Mucosa of descending colon (tissue), 3 donors: ENCODE results near the gene CORIN. TPM values are rescaled to one million over a fixed set of nuclear protein-coding genes. Genes with fewer than 3 reads are reported as not detected.
A peak's percentile ranks its signal among the peaks of the same experiment; 100 is the strongest.
"Not testable (repeated sequence)": the region's sequence is repeated elsewhere in the genome, so short reads cannot be mapped to it uniquely, and the experiment has no call there.

Experiments
- ATAC-seq: fragments of 200-7000 bp; cut with Tn5 transposase; one replicate; pipeline ENCODE4 v1.9.1; 2020; ENCODE audit warnings: mild to moderate bottlenecking, moderate library complexity
- DNase-seq, 3 donors: peaks; one replicate each; pipeline ENCODE4 v3.0.0-alpha.2; 2020
- H3K36me3 ChIP-seq: fragments of 200-600 bp; one replicate; pipeline ENCODE4 v1.8.0; 2021; ENCODE audit warnings: low read depth, mild to moderate bottlenecking
- H3K4me1 ChIP-seq: fragments of 200-600 bp; one replicate; pipeline ENCODE4 v1.8.0; 2021; ENCODE audit warnings: low read depth, mild to moderate bottlenecking
- H3K4me3 ChIP-seq: fragments of 200-600 bp; one replicate; pipeline ENCODE4 v1.8.0; 2021; ENCODE audit warnings: mild to moderate bottlenecking
- H3K9me3 ChIP-seq: fragments of 200-600 bp; one replicate; pipeline ENCODE4 v1.8.0; 2021; ENCODE audit warnings: mild to moderate bottlenecking
- CTCF ChIP-seq: fragments of 200-600 bp; IDR thresholded peaks from one replicate; pipeline ENCODE4 v1.8.0; 2022; ENCODE audit warnings: antibody characterized with exemption, mild to moderate bottlenecking
- intact Hi-C, 2 donors: fragments of 100-400 bp; cut with DNase I in 1 of 2; cut with micrococcal nuclease in 1 of 2; formaldehyde crosslinking; loops; one replicate each; pipeline versions ENCODE4 v1.11.0 to v1.11.1; 2022; cut with DNase I, micrococcal nuclease
- total RNA-seq, 3 donors: library from RNA; stranded (reverse); fragmentation: NEBNext Ultra II Directional in 2 of 3; extraction: Animal tissue kit (Norgen Biotek cat#: 25700) in 2 of 3; gene quantifications; one replicate each; pipeline versions ENCODE4 v1.2.1 to v1.2.4, GENCODE V29; 2021 to 2023
- donor health status: DM: no; HTN: no; CAD: no; lungs with moderate emphysema.
- donor health status: DM: no; HTN: no; CAD: no.
- donor health status: DM: no; HTN: yes; CAD: no.

Gene CORIN
- total RNA-seq, 3 donors from 2014 or later: 0.41 to 0.52 (median 0.47) TPM

- no peak for TF ChIP-seq CTCF
These were observed 143.5 kb downstream of the CORIN start for GRCh38 chr4:47694322-47694721.

GRCh38 chr4:47692691-47693090 is 145.2 kb downstream of the CORIN start:
- TF ChIP-seq CTCF: no peak
- no peak for DNase-seq
- no peak for ATAC-seq
- H3K36me3 ChIP-seq: no peaks in the 10 kb centered on the region
- H3K9me3 ChIP-seq: no peaks in the 10 kb centered on the region
- no peak overlapping the region for H3K4me3 ChIP-seq
- no peaks in the 10 kb centered on the region for H3K4me1 ChIP-seq
- intact Hi-C loops: no loop called here

More at GRCh38 chr4:47694322-47694721, 143.5 kb downstream of the CORIN start:
- Histone ChIP-seq H3K4me3 (no peak overlapping the region), H3K9me3 (no peaks in the 10 kb centered on the region), H3K4me1 (no peaks in the 10 kb centered on the region), H3K36me3 (no peaks in the 10 kb centered on the region)
- intact Hi-C loops: no loop called here
- DNase-seq (no peak), ATAC-seq (no peak)

GRCh38 chr4:47691757-47692383 is 146.0 kb downstream of the CORIN start:
- ATAC-seq, H3K4me1 ChIP-seq, intact Hi-C loops, H3K36me3 ChIP-seq, H3K9me3 ChIP-seq, H3K4me3 ChIP-seq, DNase-seq: not testable (repeated sequence)

GRCh38 chr4:47690611-47691010 is 147.3 kb downstream of the CORIN start:
- intact Hi-C loops: no loop called here
- ATAC-seq: no peak
- Histone ChIP-seq H3K4me3 (no peak overlapping the region), H3K4me1 (no peaks in the 10 kb centered on the region), H3K9me3 (no peaks in the 10 kb centered on the region), H3K36me3 (no peaks in the 10 kb centered on the region)
- DNase-seq: no peak
- TF ChIP-seq CTCF: no peak

- DNase-seq (peak in 2 of 3 donors; percentile 54 to 70), ATAC-seq (peak; percentile 77)
- Histone ChIP-seq H3K4me3 (no peak overlapping the region), H3K4me1 (no peaks in the 10 kb centered on the region), H3K36me3 (no peaks in the 10 kb centered on the region), H3K9me3 (no peaks in the 10 kb centered on the region)
- intact Hi-C loops: loop anchor here in 1 of 2 donors (10.0 kb wide), 2 partner anchors 148 to 248 kb away; partner anchors contain the start of gene CORIN
- peak; percentile 12 for TF ChIP-seq CTCF
These were observed 151.5 kb downstream of the CORIN start for GRCh38 chr4:47686294-47686872.

- H3K4me1 ChIP-seq: no peaks in the 10 kb centered on the region
- intact Hi-C loops: no loop called here
- DNase-seq (no peak), ATAC-seq (no peak)
- no peak for TF ChIP-seq CTCF
- H3K9me3 ChIP-seq: no peaks in the 10 kb centered on the region
- no peaks in the 10 kb centered on the region for H3K36me3 ChIP-seq
- H3K4me3 ChIP-seq: no peak overlapping the region
These were observed 162.1 kb downstream of the CORIN start for GRCh38 chr4:47675806-47676205.
